Thymus (tissue), 14 donors: ENCODE results near the gene SPANXN3. TPM values are rescaled to one million over a fixed set of nuclear protein-coding genes. Genes with fewer than 3 reads are reported as not detected.
"Not testable (repeated sequence)": the region's sequence is repeated elsewhere in the genome, so short reads cannot be mapped to it uniquely, and the experiment has no call there.

Experiments used
- DNase-seq, 9 donors: peaks; one replicate each; pipeline ENCODE4 v3.0.0-alpha.2; 2013; ENCODE audit warnings: low spot score in 9 of 9, low read depth in 6 of 9, missing footprints in 1 of 9
- H3K27ac ChIP-seq, 2 donors: one replicate each; pipeline ENCODE4 v1.5.1; 2013; ENCODE audit warnings: control low read depth in 1 of 2, low read depth in 1 of 2, low read length in 1 of 2, mild to moderate bottlenecking in 1 of 2, moderate library complexity in 1 of 2
- H3K27me3 ChIP-seq, 2 donors: one replicate each; pipeline ENCODE4 v1.5.1; 2013; ENCODE audit warnings: low read length in 1 of 2; ENCODE audit not compliant: control insufficient read depth in 2 of 2, insufficient read depth in 1 of 2
- H3K36me3 ChIP-seq, 2 donors: one replicate each; pipeline ENCODE4 v1.5.1; 2013; ENCODE audit warnings: low read length in 1 of 2, mild to moderate bottlenecking in 1 of 2, moderate library complexity in 1 of 2; ENCODE audit not compliant: control insufficient read depth in 2 of 2, insufficient read depth in 2 of 2
- H3K4me1 ChIP-seq, 2 donors: one replicate each; pipeline ENCODE4 v1.5.1; 2013; ENCODE audit warnings: low read length in 2 of 2; ENCODE audit not compliant: control insufficient read depth in 2 of 2, insufficient read depth in 2 of 2
- H3K4me3 ChIP-seq, 2 donors: one replicate each; pipeline ENCODE4 v1.5.1; 2013; ENCODE audit warnings: low read length in 2 of 2, control low read depth in 1 of 2, mild to moderate bottlenecking in 1 of 2
- H3K9me3 ChIP-seq, 2 donors: one replicate each; pipeline ENCODE4 v1.5.1; 2013; ENCODE audit warnings: low read length in 1 of 2, mild to moderate bottlenecking in 1 of 2; ENCODE audit not compliant: control insufficient read depth in 2 of 2, insufficient read depth in 1 of 2
- WGBS: extraction: QIAGEN DNeasy Blood & Tissue Kit; methylation state at CpG from one replicate; pipeline ENCODE4 v1.1.7; 2013; 5-methylcytosine and 5-hydroxymethylcytosine counted together
- long read RNA-seq, 10 donors: transcript quantifications; one replicate each; lab custom pipeline, GENCODE V29; 2026
- polyA plus RNA-seq: library from polyadenylated mRNA; stranded (reverse); fragments of 200-250 nt; gene quantifications from one replicate; pipeline ENCODE4 v1.2.3, GENCODE V29; 2013
- total RNA-seq: library from RNA; stranded (reverse); fragments of 120-200 nt; gene quantifications from one replicate; pipeline ENCODE4 v1.2.4, GENCODE V29; 2013
- donor health status: healthy.

Gene SPANXN3, protein sequence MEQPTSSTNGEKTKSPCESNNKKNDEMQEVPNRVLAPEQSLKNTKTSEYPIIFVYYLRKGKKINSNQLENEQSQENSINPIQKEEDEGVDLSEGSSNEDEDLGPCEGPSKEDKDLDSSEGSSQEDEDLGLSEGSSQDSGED
- total RNA-seq (not detected), polyA plus RNA-seq (0.23 TPM)
- long read RNA-seq, donor 1, result 0 reads
- long read RNA-seq, donor 2, result 0 reads
- long read RNA-seq, donor 3, result 0 reads
- long read RNA-seq, donor 4, result 0 reads
- long read RNA-seq, donor 5, result 0 reads
- long read RNA-seq, donor 6, result 0 reads
- long read RNA-seq, donor 7, result 0 reads
- long read RNA-seq, donor 8, result 0 reads
- long read RNA-seq, donor 9, result 0 reads
- long read RNA-seq, donor 10, partial matches to known transcripts, result 0 of 1 reads
- long read RNA-seq, donor 10, other reads (novel, unspliced or antisense), result 0 of 1 reads

GRCh38 chrX:143517375-143517774 is at the start of gene SPANXN3:
SPANXN3 (minus strand) TSS chrX:143517475; CDS start chrX:143517391, 84 bp downstream.
- not testable (repeated sequence) for H3K4me1 ChIP-seq, H3K27me3 ChIP-seq
- WGBS, result 100% methylated on average over 1 of the region's 5 CpGs

DNA sequence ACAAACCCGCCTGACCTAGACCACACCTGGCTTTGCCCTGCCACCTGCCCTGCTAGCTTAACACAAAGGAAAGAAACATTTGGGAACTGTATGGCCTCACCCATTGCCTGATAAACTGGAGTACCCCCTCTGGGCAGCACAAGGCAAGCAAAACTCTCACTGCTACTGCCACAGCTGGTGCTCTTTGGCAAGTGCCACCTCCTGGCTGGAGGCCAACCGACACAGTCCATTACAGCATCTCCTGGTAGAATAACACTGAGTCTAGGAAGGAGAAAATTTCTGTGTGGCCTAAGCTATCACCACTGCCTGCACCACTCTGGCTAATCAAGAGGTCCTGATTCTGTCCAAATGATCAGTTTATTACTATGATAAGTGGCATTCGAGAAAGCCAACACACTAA is 18.9 kb upstream of the SPANXN3 start:
- DNase-seq, result no peak
- no peaks in the 10 kb centered on the region for H3K36me3 ChIP-seq
- peaks cover 0 to 4% of the 10 kb centered on the region in 2 donors for H3K9me3 ChIP-seq
- H3K27ac ChIP-seq, result no peak overlapping the region
- no peaks in the 10 kb centered on the region for H3K4me1 ChIP-seq
- no peak overlapping the region for H3K4me3 ChIP-seq
- 95% methylated on average over 3 of the region's 3 CpGs for WGBS
- no peaks in the 10 kb centered on the region for H3K27me3 ChIP-seq

More at GRCh38 chrX:143517375-143517774, at the start of gene SPANXN3:
- not testable (repeated sequence) for H3K36me3 ChIP-seq, DNase-seq, H3K4me3 ChIP-seq, H3K9me3 ChIP-seq, H3K27ac ChIP-seq

GRCh38 chrX:143502196-143502595 is 15.1 kb downstream of the SPANXN3 start:
- 77% methylated on average over 6 of the region's 6 CpGs for WGBS
- not testable (repeated sequence) for H3K27ac ChIP-seq, H3K4me3 ChIP-seq, H3K9me3 ChIP-seq, H3K36me3 ChIP-seq, H3K27me3 ChIP-seq, H3K4me1 ChIP-seq, DNase-seq

- no peak for DNase-seq
- Histone ChIP-seq H3K36me3 (no peaks in the 10 kb centered on the region), H3K27me3 (no peaks in the 10 kb centered on the region), H3K4me1 (no peaks in the 10 kb centered on the region), H3K9me3 (peaks cover 0 to 7% of the 10 kb centered on the region in 2 donors), H3K27ac (no peak overlapping the region), H3K4me3 (no peak overlapping the region)
- WGBS, result 81% methylated on average over 3 of the region's 3 CpGs
These were observed 16.5 kb downstream of the SPANXN3 start for GRCh38 chrX:143500751-143501150.

DNA sequence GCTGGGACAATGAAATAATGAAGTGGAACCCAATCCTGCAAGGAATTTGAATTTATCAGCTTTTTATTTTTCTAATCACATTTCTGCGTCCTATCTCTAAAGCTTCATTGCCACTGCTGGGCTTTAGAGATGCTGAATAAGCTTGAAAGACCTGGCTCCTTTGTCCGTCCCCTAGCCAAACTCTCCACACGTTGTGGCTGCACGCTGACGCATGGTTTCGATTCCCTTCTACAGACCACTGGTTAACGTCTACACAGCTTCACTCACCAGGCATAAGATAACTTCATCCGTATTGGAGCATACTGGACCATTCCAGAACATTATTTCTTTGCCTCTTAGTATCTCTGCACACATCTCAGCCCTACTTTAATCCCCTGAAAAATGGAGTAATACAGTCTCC is 31.2 kb downstream of the SPANXN3 start:
- H3K4me1 ChIP-seq, result no peaks in the 10 kb centered on the region
- no peaks in the 10 kb centered on the region for H3K9me3 ChIP-seq
- H3K36me3 ChIP-seq, result no peaks in the 10 kb centered on the region
- H3K4me3 ChIP-seq, result no peak overlapping the region
- H3K27me3 ChIP-seq, result no peaks in the 10 kb centered on the region
- 90% methylated on average over 8 of the region's 8 CpGs for WGBS
- no peak for DNase-seq
- H3K27ac ChIP-seq, result no peak overlapping the region

- H3K4me1 ChIP-seq, result no peaks in the 10 kb centered on the region
- H3K9me3 ChIP-seq, result no peaks in the 10 kb centered on the region
- DNase-seq, result no peak
- no peaks in the 10 kb centered on the region for H3K36me3 ChIP-seq
- 73% methylated on average over 4 of the region's 4 CpGs for WGBS
- no peak overlapping the region for H3K27ac ChIP-seq
- no peaks in the 10 kb centered on the region for H3K27me3 ChIP-seq
- H3K4me3 ChIP-seq, result no peak overlapping the region
These were observed 40.5 kb downstream of the SPANXN3 start for GRCh38 chrX:143476751-143477150.

DNA sequence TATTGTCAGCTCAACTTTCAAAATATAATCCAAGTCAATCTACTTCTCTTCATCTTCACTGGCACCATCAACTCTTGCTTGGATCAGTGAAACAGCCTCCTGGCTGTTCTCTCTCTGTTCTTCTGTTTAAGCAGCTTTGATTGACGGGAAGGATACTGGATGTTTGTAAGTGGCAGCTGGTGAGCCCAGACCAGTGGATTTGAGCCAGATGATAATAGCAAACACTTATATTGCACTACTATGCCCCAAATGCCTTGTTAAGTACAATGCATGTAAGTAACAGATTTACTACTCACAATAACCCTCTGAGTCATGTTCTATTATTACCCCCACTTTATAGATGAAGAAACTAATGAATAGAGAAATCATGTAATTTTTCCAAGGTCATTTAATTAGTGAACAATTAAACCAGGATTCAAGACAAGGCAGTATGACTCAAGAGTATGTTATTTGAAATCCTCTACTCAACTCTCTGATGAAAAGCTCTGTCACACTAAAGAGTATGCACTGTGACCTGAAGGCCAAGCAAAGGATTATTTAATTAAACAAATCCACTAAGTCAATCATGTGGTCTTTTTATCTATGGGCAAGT is 44.8 kb downstream of the SPANXN3 start:
- Histone ChIP-seq H3K27me3 (no peaks in the 10 kb centered on the region), H3K36me3 (no peaks in the 10 kb centered on the region), H3K27ac (no peak overlapping the region), H3K9me3 (no peaks in the 10 kb centered on the region), H3K4me3 (no peak overlapping the region), H3K4me1 (no peaks in the 10 kb centered on the region)
- 95% methylated on average over 1 of the region's 1 CpG for WGBS
- DNase-seq, result no peak

DNA sequence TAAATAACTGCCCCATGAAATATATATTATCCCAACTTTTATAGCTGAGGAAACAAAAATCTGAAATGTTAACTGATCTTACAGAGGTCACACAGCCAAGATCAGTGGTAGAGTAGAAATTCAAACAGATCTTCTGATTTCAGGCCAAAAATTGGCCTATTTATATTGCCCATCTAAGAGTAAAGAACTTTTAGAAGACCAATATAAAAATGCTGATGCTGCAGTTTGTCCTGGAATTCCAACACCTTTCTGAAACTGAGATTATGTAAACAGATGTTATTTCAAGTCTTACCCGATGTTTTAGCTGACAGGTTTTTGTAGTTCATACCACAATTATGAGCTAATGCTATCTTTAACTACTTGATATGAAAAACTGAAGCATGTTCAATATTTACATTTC is 51.1 kb downstream of the SPANXN3 start:
- Histone ChIP-seq H3K27ac (no peak overlapping the region), H3K36me3 (no peaks in the 10 kb centered on the region)

GRCh38 chrX:143462696-143463095 is 54.6 kb downstream of the SPANXN3 start:
- Histone ChIP-seq H3K27ac (no peak overlapping the region), H3K4me3 (no peak overlapping the region), H3K4me1 (no peaks in the 10 kb centered on the region), H3K27me3 (no peaks in the 10 kb centered on the region), H3K9me3 (no peaks in the 10 kb centered on the region), H3K36me3 (no peaks in the 10 kb centered on the region)
- WGBS, result 87% methylated on average over 10 of the region's 10 CpGs
- DNase-seq, result no peak

More for the DNA sequence above, 51.1 kb downstream of the SPANXN3 start:
- 96% methylated on average over 1 of the region's 1 CpG for WGBS
- Histone ChIP-seq H3K9me3 (no peaks in the 10 kb centered on the region), H3K27me3 (no peaks in the 10 kb centered on the region), H3K4me3 (no peak overlapping the region), H3K4me1 (no peaks in the 10 kb centered on the region)
- no peak for DNase-seq
